ENCODE data around the gene DDX54. TPM values are rescaled to one million over a fixed set of nuclear protein-coding genes. Genes with fewer than 3 reads are reported as not detected.

The DDX54 gene
- polyA plus RNA-seq, 1 donor, result 58.6 TPM

- no peak for DNase-seq
Observed at GRCh38 chr12:113196582-113196981, 11.3 kb upstream of the DDX54 start.

GRCh38 chr12:113195598-113195997 is 10.3 kb upstream of the DDX54 start:
- DNase-seq, result no peak

GRCh38 chr12:113194971-113195391 is 9.7 kb upstream of the DDX54 start:
- DNase-seq, result no peak

GRCh38 chr12:113191227-113191626 is 5.9 kb upstream of the DDX54 start:
- DNase-seq, result no peak

DNA sequence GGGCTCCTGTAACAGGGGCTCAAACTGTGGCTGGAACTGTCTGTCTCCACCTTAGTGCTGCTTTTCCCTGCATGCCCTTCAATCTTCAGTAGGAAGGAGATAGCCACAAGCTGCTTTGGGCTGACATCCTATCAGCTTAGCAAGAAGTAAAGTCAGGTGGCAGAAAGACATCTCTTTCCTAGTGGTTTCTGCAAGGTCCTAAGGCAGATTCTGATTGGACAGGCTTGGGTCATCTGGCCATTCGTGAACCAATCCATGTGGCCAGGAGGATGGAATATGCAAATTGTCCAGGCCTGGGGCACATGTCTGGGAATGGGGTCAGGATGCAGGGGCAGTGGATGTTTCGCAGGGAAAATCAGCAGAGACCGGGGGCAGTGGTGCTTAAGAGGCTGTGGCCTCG is 5.5 kb upstream of the DDX54 start:
- no peak for DNase-seq

- DNase-seq, result no peak
Observed at GRCh38 chr12:113189361-113189760, 4.1 kb upstream of the DDX54 start.

DNA sequence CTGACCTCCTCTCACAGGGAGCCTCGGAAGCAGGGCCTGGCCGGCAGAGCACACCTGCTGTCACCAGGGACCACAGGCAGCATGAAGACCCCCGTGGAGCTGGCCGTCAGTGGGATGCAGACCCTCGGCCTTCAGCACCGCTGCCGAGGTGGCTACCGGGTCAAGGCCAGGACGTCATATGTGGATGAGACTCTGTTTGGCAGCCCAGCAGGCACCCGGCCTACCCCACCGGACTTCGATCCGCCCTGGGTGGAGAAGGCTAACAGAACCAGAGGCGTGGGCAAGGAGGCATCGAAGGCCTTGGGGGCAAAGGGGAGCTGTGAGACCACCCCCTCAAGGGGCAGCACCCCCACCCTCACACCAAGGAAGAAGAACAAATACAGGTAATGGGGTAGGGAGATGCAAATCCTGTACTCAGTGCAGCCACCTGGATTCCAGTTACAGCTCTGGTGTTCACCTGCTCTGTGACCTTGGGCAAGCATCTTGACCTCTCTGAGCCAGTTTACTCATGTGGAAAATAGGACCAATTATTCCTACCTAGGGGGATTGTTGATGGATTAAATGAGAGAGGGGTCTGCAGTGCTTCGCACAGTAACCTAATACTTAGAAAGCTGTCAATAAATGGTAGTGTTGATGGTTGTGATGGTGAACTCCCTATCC is 1.5 kb upstream of the DDX54 start:
- DNase-seq, result no peak

- no peak for DNase-seq
Observed at GRCh38 chr12:113186033-113186365, 721 bp upstream of the DDX54 start.

- DNase-seq, result peak; percentile 87
Observed at GRCh38 chr12:113184900-113185179, 438 bp downstream of the DDX54 start.

GRCh38 chr12:113184098-113184899 is 979 bp downstream of the DDX54 start:
- no peak for DNase-seq

- no peak for DNase-seq
Observed at GRCh38 chr12:113183030-113183589, 2.2 kb downstream of the DDX54 start.

DNA sequence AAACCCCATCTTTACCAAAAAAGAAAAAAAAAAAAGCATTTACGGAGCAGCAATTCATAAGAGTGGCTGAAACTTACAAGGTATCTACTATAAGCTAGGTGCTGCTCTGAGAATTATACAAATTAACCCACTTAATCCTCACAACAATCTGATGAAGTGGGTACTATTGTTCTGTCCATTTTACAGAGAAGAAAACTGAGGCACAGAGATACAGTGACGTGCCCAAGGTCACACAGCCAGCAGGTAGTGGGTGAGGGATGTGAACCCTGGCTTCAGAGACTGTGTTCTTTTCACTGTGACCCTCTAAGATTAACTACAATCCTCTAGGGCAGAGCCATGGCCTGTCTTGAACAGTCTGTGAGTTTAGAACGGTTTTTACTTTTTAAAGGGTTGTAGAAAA is 3.3 kb downstream of the DDX54 start:
- no peak for DNase-seq

DNA sequence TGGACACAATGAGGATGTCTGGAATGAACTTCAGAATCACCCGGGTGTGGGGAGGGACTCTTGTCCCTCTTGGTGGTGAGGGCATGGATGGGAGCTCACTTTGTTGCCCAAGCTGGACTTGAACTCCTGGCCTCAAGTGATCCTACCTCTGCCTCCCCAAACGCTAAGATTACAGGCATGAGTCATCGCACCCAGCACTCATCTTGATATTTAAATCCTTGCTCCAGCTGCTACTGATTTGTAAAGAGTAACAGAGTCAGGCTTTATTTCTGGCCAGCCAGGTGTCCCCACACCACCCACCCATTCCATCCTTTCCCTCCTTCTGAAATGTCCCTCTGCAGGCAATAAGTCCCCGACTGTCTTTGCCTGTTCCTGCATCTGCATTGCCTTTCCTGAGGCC is 4.9 kb downstream of the DDX54 start:
- no peak for DNase-seq

GRCh38 chr12:113179023-113179422 is 6.3 kb downstream of the DDX54 start:
- no peak for DNase-seq

GRCh38 chr12:113174461-113175384 is 10.6 kb downstream of the DDX54 start:
- DNase-seq, result peak; percentile 57

DNA sequence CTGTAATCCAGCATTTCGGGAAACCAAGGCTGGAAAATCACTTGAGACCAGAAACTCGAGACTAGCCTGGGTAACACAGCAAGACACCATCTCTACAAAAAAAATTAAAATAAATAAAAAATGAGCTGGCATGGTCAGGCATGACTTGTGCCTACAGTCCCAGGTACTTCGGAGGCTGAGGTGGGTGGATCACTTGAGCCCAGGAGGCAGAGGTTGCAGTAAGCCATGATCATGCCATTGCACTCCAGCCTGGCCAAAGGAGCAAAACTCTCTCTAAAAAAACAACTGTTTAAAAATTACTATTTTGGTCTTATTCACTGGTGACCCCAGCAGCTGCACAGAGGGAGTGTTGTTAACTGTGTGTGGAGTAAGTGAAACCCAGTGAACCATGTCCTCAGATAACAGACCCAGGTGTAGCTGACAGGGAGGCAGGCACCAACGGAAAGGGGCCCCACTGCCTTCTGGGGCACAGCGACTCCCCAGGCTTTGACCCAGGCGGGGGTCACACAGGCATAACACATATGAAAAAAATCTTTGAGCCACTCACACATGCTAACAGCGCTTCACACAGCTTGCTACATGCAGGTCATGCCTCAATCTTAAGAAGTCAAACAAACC is 12.1 kb downstream of the DDX54 start:
- no peak for DNase-seq

DNA sequence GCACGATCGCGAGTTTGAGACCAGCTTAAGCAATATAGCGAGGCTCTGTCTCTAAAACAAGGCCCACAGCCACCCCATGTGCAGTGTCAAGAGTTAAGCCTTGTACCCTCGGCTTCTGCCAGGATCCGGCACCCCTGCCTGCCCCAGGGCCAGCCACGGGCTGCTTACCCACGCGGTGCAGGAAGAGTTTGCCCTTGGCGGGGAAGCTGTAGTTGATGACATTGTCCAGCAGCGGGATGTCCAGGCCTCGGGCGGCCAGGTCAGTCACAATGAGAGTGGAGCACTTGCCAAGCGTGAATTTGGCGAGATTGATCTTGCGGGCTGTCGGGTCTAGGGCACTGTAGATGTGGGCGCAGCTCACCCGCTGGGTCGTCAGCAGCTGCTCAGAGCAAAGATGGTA is 13.1 kb downstream of the DDX54 start:
- DNase-seq, result no peak

- no peak for DNase-seq
Observed at GRCh38 chr12:113171543-113171942, 13.7 kb downstream of the DDX54 start.

DNA sequence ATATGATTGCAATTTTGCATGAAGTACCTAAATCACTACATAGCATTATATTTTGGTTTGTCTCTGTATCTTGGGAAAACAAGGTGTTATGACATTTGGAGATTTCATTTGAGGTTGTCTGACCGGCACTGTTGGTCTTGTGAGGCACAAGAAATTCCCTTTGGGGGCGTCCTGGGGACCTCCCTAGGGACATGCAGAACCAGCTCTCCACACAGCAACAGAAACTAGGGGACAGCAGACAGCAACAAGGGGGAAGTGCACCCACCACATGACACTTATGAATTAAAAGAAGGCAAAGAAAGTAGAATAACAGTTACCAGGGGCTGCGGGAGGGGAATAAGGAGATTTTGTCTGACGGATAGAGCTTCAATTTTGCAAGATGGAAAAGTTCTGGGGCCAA is 14.4 kb downstream of the DDX54 start:
- DNase-seq, result no peak

GRCh38 chr12:113170457-113170856 is 14.8 kb downstream of the DDX54 start:
- no peak for DNase-seq

GRCh38 chr12:113169697-113170096 is 15.6 kb downstream of the DDX54 start:
- no peak for DNase-seq

GRCh38 chr12:113167868-113168267 is 17.4 kb downstream of the DDX54 start:
- DNase-seq, result no peak
